ENCODE results near the gene ITSN1. TPM values are rescaled to one million over a fixed set of nuclear protein-coding genes. Genes with fewer than 3 reads are reported as not detected.

ITSN1 gene
- total and polyA plus RNA-seq, 2 of the 13 experiments (the other 11 are each of a cell fraction or from before 2014, with no cell fraction given) = 26.1 to 33.8 TPM

DNA sequence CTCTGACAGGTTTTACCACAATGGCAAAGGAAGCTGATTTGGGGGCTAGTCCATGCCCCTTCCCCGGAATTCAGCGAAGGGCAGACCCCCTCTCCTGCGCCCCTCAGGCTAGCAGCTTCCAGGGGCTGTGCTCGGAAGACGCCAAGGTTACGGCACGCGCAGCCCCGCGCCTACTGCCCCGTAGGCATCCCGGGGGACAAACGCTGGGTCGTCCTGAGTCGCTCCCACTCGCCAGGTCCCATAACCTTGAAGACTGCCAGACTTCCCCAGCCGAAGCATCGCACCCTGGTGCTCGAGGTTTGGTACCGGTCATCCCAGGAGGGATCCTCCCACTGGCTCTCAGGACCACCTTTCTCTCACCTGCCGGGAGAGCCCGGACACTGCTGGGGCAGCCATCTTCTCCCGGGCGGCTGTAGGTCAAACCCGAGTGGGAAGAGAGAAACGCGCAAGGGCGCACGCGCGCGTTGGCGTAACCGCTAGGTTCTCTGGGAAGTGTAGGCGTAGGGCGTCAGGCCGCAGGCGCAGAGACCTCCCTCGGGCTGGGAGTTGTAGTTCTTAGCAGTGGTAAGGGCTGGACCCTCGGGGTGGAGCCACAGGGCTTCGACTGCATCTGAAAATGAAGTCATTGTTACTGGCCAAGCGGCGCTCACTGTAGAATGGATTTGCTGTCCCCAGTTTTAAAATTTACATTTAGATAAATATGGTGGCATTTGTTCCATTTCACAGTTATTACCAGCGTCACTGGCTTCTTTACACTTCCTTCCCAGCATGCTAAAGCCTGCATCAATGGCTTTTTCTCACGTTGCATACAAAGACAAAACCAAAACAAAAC, 273.3 kb downstream of the ITSN1 start, which contains the start of gene ATP5PO (continued):
- TF ChIP-seq ZNF280D (CRISPR knock-in tag; IDR thresholded peaks at IDR 0.05) (peak; percentile 76), ZNF672 (CRISPR knock-in tag; IDR thresholded peaks at IDR 0.05) (no peak), ZKSCAN1 (IDR thresholded peaks at IDR 0.05; ENCODE audit: low read length) (no peak), ZC3H13 (CRISPR knock-in tag; IDR thresholded peaks at IDR 0.05) (no peak), ZNF704 (CRISPR knock-in tag; IDR thresholded peaks at IDR 0.05; ENCODE audit: borderline replicate concordance) (no peak), POGZ (CRISPR knock-in tag; IDR thresholded peaks at IDR 0.05) (peak; percentile 59; the same call in 1 of the 2 replicates), PAF1 (CRISPR knock-in tag; IDR thresholded peaks at IDR 0.05) (no peak), IKZF1 (IDR thresholded peaks at IDR 0.05) (no peak), ZNF17 (CRISPR knock-in tag; IDR thresholded peaks at IDR 0.05) (no peak), YEATS4 (CRISPR knock-in tag; IDR thresholded peaks at IDR 0.05; ENCODE audit: borderline replicate concordance) (peak; percentile 69), ZNF776 (CRISPR knock-in tag; IDR thresholded peaks at IDR 0.05) (no peak), MAZ (IDR thresholded peaks at IDR 0.05; ENCODE audit: borderline replicate concordance, low read depth, low read length) (no peak), MAZ (CRISPR knock-in tag; IDR thresholded peaks at IDR 0.05; ENCODE audit: low read depth) (peak; percentile 45; the same call in 1 of the 2 replicates), AKNA (CRISPR knock-in tag; IDR thresholded peaks at IDR 0.05; ENCODE audit: borderline replicate concordance) (no peak), CREM (IDR thresholded peaks at IDR 0.05) (peak; percentile 94), CREM (CRISPR knock-in tag; IDR thresholded peaks at IDR 0.05) (no peak)
- TF ChIP-seq, protein P1, sequence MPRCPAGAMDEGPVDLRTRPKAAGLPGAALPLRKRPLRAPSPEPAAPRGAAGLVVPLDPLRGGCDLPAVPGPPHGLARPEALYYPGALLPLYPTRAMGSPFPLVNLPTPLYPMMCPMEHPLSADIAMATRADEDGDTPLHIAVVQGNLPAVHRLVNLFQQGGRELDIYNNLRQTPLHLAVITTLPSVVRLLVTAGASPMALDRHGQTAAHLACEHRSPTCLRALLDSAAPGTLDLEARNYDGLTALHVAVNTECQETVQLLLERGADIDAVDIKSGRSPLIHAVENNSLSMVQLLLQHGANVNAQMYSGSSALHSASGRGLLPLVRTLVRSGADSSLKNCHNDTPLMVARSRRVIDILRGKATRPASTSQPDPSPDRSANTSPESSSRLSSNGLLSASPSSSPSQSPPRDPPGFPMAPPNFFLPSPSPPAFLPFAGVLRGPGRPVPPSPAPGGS (CRISPR knock-in tag; IDR thresholded peaks at IDR 0.05) = no peak
- TF ChIP-seq, protein P2, sequence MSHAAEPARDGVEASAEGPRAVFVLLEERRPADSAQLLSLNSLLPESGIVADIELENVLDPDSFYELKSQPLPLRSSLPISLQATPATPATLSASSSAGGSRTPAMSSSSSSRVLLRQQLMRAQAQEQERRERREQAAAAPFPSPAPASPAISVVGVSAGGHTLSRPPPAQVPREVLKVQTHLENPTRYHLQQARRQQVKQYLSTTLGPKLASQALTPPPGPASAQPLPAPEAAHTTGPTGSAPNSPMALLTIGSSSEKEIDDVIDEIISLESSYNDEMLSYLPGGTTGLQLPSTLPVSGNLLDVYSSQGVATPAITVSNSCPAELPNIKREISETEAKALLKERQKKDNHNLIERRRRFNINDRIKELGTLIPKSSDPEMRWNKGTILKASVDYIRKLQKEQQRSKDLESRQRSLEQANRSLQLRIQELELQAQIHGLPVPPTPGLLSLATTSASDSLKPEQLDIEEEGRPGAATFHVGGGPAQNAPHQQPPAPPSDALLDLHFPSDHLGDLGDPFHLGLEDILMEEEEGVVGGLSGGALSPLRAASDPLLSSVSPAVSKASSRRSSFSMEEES (CRISPR knock-in tag; IDR thresholded peaks at IDR 0.05) = no peak
